SH-SY5Y (cell line): Measurements from ENCODE around the gene SDK1.

Experiments
- GATA2 ChIP-seq: IDR thresholded peaks from 2 replicates; pipeline ENCODE4 v1.6.1; 2011; ENCODE audit warnings: mild to moderate bottlenecking, low read depth, low read length
- GATA3 ChIP-seq: IDR thresholded peaks from 2 replicates; pipeline ENCODE4 v1.6.1; 2011; ENCODE audit warnings: low read depth, mild to moderate bottlenecking, low read length, moderate library complexity

DNA sequence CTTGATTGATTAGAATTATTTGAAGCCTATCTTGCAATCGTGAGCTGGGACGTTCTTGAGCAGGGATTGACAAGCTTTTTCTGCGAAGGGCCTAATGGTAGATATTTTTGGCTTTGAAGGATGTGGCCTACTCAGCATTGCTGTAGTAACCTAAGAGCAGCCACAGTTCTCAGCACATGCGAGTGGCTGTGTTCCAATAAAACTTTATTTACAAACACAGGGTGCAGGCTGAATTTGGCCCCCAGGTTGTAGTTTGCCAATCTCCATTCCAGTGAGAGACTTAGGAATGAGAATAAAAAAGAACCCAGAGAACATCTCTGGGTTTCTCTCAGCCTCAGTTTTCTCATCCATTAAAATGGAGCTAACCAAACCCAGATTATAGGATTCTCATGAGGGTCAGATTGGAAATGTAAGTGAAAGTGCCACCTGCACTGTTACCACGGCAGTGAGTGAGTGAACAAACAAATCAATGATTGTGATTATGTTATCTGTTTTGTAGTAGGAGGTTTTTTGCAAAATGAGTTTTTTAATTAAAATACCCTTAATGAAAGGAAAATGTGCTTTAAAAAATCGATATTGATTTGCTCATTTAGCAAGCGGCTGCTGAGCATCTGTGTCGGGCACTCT lies 664.0 kb downstream of the SDK1 start:
- TF ChIP-seq GATA2: no peak
- TF ChIP-seq GATA3: no peak
